Fibroblast of skin of abdomen (primary cell): ENCODE measurements around the gene NUMA1.

Experiments
- DNase-seq: peaks from one replicate; pipeline ENCODE4 v3.0.0-alpha.2; 2013

The NUMA1 gene

GRCh38 chr11:71999362-71999761 lies 81.0 kb downstream of the NUMA1 start:
- DNase-seq = peak; percentile 25

GRCh38 chr11:71998649-71999310 lies 81.6 kb downstream of the NUMA1 start, which contains the start of gene IL18BP:
Gene IL18BP, plus strand, starts transcription at chr11:71998909. Its CDS starts 1,076 bp downstream, at chr11:71999985.
- DNase-seq = no peak

GRCh38 chr11:71998061-71998460 lies 82.3 kb downstream of the NUMA1 start:
- no peak for DNase-seq

- DNase-seq = no peak
These were observed 82.7 kb downstream of the NUMA1 start for GRCh38 chr11:71997594-71997993.

GRCh38 chr11:71996946-71997345 lies 83.4 kb downstream of the NUMA1 start:
- no peak for DNase-seq

- no peak for DNase-seq
These were observed 83.8 kb downstream of the NUMA1 start for GRCh38 chr11:71996517-71996916.

- DNase-seq = no peak
These were observed 84.5 kb downstream of the NUMA1 start for GRCh38 chr11:71995726-71996291.

- DNase-seq = no peak
These were observed 85.6 kb downstream of the NUMA1 start for GRCh38 chr11:71994786-71995185.

- DNase-seq = no peak
These were observed 88.1 kb downstream of the NUMA1 start for GRCh38 chr11:71992136-71992730.

GRCh38 chr11:71991494-71991893 lies 88.8 kb downstream of the NUMA1 start:
- no peak for DNase-seq

GRCh38 chr11:71990701-71991100 lies 89.6 kb downstream of the NUMA1 start:
- no peak for DNase-seq

GRCh38 chr11:71988050-71988449 lies 92.3 kb downstream of the NUMA1 start:
- DNase-seq = peak; percentile 90

GRCh38 chr11:71987521-71987920 lies 92.8 kb downstream of the NUMA1 start:
- no peak for DNase-seq

- no peak for DNase-seq
These were observed 94.2 kb downstream of the NUMA1 start for GRCh38 chr11:71986131-71986530.

- DNase-seq = no peak
These were observed 100.7 kb downstream of the NUMA1 start for GRCh38 chr11:71979602-71980001.

GRCh38 chr11:71979094-71979493 lies 101.2 kb downstream of the NUMA1 start:
- DNase-seq = no peak

- peak; percentile 45 for DNase-seq
These were observed 102.5 kb downstream of the NUMA1 start for GRCh38 chr11:71977743-71978418.

- DNase-seq = no peak
These were observed 103.3 kb downstream of the NUMA1 start for GRCh38 chr11:71977090-71977489.

- no peak for DNase-seq
These were observed 103.8 kb downstream of the NUMA1 start for GRCh38 chr11:71976551-71976950.

- DNase-seq = no peak
These were observed 108.7 kb downstream of the NUMA1 start for GRCh38 chr11:71971680-71972079.

- no peak for DNase-seq
These were observed 115.7 kb downstream of the NUMA1 start for GRCh38 chr11:71964641-71965040.

- DNase-seq = no peak
These were observed 116.9 kb downstream of the NUMA1 start for GRCh38 chr11:71963468-71963867.

GRCh38 chr11:71962428-71963038 lies 117.8 kb downstream of the NUMA1 start:
- DNase-seq = no peak
